GM18861 (cell line): ENCODE results near the gene AKR7A2.

Experiments
- ATAC-seq: cut with Tn5 transposase; IDR thresholded peaks from one replicate; pipeline ENCODE4 v1.9.1; 2021; ENCODE audit not compliant: unreplicated experiment

AKR7A2 gene

GRCh38 chr1:19325958-19326747, 14.2 kb upstream of the AKR7A2 start:
- no peak for ATAC-seq

DNA sequence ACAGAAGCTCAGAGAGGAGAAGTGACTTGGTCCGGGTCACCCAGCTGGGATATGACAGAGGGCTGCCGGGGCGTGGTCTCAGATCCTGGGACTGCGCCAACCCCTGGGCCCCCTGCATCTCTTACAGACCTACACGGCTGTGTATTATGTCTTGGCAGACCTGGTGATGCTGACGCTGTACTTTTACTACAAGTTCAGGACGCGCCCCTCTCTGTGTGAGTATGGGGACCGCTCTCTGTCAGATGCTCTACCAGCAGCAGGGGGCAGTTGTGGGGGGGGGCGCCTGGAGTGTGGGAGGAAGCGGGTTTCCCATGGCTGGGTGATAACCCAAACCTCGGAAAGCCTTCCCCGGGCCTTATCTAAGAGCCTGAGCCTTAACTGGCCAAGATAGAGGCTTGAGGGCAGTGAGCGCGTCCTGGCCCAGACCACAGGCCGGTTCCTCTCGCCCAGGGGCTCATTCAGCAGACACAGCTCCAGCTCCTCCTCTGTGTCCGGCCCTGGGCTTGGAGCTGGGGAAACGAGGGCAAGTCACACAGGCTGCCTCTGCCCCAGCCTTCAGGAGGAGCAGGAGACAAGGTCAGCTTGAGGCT, 13.5 kb upstream of the AKR7A2 start:
- no peak for ATAC-seq

DNA sequence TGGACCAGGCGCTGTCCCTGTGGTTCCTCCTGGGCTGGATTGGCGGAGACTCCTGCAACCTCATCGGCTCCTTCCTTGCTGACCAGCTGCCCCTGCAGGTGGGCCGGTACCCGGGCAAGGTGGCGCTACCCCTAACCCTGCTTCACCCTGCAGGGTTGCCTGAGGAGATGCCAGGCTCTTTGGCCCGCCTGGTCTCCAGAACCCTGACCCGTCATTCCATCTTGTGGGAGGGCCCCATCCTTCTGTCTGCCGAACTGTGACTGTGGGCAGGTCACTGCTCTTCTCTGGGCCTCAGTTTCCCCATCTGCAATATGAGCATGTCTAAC, 12.7 kb upstream of the AKR7A2 start:
- ATAC-seq = no peak

GRCh38 chr1:19323987-19324664, 12.2 kb upstream of the AKR7A2 start:
- no peak for ATAC-seq

- no peak for ATAC-seq
Measured at GRCh38 chr1:19322481-19322880, 10.5 kb upstream of the AKR7A2 start.

DNA sequence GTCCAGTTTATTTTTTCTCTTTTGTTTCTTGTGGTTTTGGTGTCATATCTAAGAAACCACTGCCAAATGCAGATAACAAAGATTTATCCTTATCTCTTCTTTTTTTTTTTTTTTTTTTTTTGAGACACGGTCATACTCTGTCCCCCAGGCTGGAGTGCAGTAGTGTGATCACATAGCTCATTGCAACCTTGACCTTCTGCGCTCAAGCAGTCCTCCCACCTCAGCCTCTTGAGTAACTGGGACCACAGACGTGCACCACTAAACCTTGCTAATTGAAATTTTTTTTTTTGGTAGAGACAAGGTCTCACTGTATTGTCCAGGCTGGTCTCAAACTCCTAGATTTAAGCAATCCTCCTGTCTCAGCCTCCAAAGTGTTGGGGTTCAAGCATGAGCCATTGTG, 9.1 kb upstream of the AKR7A2 start:
- ATAC-seq = no peak

DNA sequence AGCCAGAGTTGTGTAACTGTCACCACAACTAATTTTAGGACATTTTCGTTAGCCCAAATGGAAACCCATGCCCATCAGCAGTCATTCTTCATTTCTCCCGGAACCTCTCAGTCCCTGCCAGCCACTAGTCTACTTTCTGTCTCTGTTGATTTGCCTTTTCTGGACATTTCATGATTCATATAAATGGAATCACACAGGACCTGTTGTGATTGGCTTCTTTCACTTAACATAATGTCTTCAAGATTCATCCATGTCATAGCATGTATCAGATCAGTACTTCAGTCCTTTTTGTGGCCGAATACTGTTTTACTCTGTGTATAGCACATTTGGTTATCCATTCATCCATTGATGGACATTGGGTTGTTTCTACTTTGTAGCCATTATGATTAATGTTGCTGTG, 7.3 kb upstream of the AKR7A2 start:
- no peak for ATAC-seq

DNA sequence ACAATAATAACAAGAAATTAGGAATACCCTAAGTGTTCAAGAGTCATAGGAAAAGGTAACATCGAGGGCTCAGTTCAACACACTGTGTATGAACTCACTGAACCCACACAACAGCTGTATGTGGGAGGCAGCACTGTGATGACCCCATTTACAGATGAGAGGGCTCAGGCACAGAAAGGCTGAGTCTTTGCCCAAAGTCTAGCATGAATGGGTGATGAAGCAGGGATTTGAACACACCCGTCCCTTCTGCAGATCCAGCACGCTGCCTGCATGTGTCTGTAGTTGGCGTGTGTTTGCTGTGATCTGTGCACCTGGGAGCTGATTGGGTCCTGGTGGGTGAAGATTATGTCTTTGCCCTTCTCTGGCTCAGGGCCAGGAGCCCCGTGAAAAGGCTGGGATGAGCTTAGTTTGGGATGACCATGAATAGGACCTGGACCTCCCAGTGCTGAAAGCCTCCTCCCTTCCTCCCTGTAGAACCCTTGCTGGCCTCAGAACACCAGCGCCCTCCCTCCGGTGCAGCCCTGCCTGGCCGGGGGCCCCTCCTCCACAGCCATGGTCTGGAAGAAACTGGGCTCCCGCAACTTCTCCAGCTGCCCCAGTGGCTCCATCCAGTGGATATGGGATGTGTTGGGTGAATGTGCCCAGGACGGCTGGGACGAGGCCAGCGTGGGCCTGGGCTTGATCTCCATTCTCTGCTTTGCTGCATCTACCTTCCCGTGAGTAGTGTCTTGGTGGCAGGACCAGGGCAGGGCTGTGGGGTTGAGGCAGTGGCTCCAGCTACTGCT, 5.4 kb upstream of the AKR7A2 start:
- ATAC-seq = no peak

DNA sequence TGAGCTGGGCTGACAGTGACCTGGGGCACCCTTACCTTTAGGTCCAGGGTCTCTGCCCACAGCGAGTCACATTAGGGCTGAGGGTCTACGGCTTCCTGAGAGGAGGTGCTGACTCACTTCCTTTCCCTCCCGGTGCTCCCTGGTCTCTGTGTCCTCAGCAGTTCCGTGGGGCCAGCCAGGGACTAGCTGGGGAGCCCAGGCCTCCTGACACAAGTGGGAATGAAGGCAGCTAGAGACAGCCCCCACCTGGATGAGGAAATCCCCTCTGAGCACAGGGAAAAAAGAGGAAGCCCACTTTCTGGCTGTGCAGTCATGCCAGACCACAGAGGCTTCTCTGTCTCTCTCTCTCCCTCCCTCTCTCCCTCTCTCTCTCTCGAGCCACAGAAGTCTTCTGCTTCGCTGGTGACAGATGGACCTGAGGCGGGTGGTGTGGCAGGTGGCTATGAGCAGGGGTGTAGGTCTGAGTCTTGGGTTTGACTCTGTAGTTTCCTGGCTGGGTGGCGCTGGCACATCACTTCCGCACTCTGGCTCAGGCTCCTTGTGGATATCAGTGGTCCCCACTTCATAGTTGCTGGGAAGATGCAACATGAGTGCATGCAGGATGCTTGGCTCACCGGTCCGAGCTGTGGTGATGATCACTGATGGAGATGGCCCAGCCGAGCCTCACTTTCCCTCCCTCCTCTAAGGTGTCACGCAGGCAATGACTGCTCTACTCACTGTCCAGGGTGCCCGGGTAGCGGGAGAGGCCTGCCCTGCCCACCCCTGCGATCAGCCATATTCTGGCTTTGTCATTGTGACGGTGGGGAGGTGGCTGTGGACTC, 3.6 kb upstream of the AKR7A2 start:
- ATAC-seq = no peak

DNA sequence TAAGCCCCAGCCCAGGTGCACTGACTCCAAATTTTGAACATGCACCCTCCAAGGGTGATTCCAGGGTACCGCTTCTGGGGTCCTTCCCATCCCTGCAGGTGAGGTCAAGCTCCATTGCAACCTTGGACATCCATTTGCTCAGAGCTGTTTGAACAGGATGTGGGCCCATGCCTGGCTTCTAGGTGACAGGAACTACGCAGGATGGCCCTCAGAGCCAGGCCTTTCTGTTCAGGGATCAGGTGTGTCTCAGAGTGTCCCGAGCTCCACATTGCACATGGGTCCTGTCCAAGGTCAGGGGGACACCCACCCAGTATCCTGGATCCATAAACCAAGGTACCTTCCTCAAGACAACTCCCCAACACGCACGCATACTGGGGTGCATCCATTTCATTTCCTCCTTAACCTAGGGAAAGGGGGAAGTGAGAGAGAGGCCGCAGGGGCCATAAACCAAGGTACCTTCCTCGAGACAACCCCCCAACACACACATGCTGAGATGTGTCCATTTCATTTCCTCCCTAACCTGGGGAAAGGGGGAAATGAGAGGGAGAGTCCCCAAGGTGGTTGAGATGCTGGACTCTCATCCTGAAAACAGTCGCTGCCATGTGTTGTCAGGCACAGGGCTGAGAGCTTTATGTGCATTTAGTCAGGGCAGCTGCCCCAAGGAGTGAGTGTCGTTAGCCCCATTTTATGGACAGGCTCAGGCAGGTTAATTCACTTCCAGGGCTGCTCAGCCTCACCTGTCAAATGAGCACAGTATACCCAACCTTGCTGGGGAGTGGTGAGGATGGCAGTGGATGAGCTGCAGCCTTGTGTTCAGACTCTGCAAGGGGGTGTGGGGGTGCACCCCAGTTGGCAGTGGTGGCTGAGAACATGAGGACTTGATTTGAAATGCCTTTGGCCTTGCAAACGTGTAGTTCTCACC, 2.3 kb upstream of the AKR7A2 start:
- no peak for ATAC-seq

GRCh38 chr1:19313636-19313959, 1.7 kb upstream of the AKR7A2 start:
- ATAC-seq = no peak

GRCh38 chr1:19312782-19313635, 1.1 kb upstream of the AKR7A2 start:
- no peak for ATAC-seq

DNA sequence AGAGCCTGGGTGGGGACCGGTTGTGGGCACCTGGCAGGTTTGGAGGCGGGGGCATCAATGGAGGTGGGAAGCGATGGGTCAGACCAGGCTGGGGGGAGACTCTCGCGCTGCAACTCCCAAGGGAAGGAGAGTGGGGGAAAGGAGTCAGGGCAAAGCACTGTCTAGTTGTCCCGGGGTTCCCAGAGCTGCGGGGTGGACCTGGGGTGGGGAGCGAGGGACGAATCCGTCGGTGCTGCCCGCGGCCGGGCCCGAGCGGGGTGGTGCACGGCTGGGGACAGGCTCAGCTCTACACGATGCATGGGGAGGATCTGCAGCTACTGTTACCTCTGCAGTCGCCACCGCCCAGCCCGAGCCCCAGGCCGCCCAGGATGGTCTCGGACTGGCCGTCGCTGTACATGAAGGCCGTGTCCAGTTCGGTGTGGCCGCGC, 427 bp downstream of the AKR7A2 start:
- ATAC-seq = no peak

DNA sequence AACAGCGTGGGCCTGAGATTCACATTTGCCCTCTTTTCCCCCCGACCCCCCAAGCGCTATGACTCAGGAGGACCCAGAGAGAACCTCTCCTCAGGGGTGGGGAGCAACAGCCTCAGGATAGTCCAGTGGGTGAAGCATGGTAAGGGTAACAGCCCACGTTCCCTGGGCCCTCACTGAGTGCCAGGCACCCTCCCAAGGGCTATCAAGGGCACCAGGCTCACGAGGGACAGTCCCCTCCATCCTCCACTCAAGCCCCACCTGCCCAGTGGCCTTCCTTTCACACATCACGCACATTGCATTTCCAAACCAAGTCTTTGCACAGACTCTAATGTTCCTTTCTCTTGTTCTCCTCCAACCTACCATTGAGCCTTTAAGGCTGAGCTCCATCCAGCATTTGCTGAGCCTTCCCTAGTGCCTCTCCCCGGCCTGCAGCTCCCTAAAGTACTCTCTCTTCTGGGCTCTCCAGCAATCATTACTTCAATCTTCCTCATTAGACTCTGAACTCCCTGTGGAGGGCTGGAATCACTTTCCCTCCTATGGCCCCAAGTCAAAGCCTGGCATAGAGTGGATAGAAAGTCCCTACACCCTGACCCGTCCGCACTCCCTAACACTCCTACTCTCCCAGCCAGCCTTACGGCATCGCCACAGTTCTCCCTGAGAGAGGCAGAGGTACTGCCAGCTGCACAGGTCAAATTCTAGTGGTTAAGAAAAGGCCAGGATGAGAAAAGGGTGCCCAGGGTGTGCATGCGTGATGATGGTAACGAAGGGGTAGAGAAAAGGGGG, 1.0 kb downstream of the AKR7A2 start:
- no peak for ATAC-seq

DNA sequence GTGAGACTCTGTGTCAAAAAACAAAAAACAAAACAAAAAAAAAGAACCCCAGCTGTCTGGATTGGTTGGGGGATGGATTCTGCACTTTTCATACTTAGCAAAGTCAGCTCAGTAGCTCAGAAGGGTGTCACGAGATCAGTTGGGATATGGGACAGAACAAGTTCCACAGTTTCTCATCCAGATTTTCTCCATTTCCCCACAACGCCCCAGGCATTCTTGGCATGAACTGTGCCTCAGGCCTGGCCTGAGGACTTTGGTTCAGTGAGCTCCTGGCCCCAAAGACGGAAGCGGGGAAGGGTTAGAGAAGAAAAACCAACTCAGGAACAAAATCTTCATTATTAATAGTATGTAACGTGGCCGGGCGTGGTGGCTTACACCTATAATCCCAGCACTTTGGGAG, 1.9 kb downstream of the AKR7A2 start:
- no peak for ATAC-seq

DNA sequence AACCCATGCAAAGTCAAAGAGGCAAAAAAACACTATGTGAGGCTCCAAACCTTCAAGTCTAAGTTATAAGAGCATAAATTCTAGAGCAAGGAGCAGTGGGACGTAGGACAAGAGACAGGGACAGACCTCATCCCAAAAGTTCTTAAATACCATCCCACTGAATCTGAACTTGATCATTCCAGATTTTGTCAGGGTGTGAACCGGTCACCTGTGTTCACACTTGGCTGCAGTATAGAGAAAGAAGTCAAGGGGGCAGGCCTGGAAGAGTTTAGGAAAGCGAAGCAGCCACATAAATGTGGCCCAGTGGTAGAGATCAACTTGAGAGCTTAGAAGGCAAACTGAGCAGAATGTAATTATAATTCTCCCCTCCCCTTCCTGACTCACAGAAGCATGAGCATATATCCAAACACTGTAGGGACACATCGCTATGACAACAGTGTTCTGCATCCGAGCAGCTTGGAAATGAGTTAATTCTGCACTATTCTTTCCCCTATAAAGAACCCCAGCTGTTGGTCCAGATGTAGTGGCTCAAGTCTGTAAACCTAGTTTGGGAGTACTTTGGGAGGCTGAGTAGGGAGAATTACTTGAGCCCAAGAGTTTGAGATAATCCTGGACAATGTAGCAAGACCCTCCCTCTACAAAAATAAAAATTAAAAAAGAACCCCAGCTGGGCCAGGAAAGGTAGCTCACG, 2.7 kb downstream of the AKR7A2 start:
- no peak for ATAC-seq

GRCh38 chr1:19308509-19308907, 3.4 kb downstream of the AKR7A2 start:
- no peak for ATAC-seq
